Measurements from ENCODE around the gene OCA2.
"Not testable (repeated sequence)": the region's sequence is repeated elsewhere in the genome, so short reads cannot be mapped to it uniquely, and the experiment has no call there.

OCA2 gene

DNA sequence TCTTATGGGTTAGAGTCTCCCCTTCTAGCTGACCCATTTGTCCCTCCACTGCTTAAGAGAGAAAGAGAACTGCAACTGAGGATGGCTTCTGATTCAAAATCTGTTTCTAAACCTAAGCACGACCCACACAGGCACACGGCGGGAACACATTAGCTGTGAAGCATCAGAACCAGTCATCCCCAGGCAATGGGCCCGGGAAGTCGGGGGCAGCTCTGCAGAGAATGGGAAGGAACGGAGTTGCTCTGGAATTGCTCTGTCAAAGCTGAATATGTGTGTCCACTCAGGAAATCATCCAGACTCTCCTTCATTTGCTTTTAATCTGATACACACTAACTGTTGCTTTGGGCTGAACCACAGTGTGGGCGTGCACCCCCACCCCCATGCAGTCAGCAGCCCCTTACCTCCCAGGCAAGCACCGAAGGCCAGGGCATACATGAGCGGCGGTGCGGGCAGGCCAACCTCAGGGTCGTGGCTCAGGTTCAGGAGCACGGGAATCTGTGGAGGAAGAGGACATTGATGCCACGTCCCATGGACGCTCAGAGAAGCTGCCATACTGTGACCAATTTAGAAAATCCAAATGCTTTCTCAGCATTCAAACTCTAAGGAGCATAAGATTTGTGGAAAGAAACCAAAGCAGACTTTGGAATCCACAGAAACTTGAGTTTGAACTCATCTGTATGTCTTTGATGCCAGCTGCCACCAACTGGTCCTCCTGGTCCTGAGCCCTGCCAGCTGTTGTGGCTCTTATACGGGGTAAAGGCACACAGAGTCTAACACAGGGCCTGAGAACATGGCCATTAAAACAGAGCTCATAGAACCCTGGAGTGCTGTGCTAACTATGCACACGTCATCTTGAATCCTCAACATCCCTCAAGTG lies 247.9 kb downstream of the OCA2 start:
- no peak overlapping the region for H3K4me3 ChIP-seq (ENCODE audit: low read depth, low read length, poor library complexity, severe bottlenecking)
- H3K27ac ChIP-seq (ENCODE audit: low read depth, low read length, poor library complexity, severe bottlenecking), result no peak overlapping the region
- no peak overlapping the region for H3K9ac ChIP-seq (ENCODE audit: low read length)
- no peaks in the 10 kb centered on the region for H4K20me1 ChIP-seq (ENCODE audit: insufficient read depth, low read length)
- no peaks in the 10 kb centered on the region for H3K9me3 ChIP-seq (ENCODE audit: low read length)
- no peak overlapping the region for H3K4me2 ChIP-seq (ENCODE audit: low read length)
- H3K4me1 ChIP-seq (ENCODE audit: insufficient read depth, low read length, severe bottlenecking), result no peaks in the 10 kb centered on the region
- H3F3A ChIP-seq (ENCODE audit: insufficient read depth, low read length), result no peaks in the 10 kb centered on the region
- no peaks in the 10 kb centered on the region for H3K36me3 ChIP-seq (ENCODE audit: insufficient read depth, low read length)
- H3K27me3 ChIP-seq (ENCODE audit: insufficient read depth, low read length), result no peaks in the 10 kb centered on the region; the same call in 1 of the 2 replicates
- no peak overlapping the region for H2AFZ ChIP-seq (ENCODE audit: low read length)
- TF ChIP-seq, protein P1, sequence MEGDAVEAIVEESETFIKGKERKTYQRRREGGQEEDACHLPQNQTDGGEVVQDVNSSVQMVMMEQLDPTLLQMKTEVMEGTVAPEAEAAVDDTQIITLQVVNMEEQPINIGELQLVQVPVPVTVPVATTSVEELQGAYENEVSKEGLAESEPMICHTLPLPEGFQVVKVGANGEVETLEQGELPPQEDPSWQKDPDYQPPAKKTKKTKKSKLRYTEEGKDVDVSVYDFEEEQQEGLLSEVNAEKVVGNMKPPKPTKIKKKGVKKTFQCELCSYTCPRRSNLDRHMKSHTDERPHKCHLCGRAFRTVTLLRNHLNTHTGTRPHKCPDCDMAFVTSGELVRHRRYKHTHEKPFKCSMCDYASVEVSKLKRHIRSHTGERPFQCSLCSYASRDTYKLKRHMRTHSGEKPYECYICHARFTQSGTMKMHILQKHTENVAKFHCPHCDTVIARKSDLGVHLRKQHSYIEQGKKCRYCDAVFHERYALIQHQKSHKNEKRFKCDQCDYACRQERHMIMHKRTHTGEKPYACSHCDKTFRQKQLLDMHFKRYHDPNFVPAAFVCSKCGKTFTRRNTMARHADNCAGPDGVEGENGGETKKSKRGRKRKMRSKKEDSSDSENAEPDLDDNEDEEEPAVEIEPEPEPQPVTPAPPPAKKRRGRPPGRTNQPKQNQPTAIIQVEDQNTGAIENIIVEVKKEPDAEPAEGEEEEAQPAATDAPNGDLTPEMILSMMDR (IDR thresholded peaks at IDR 0.05; ENCODE audit: low read length), result no peak
- no peak for TF ChIP-seq EZH2 (IDR thresholded peaks at IDR 0.05; ENCODE audit: borderline replicate concordance, low read length)
- no peaks in the 10 kb centered on the region for H3K9me2 ChIP-seq (ENCODE audit: low read depth, low read length)
- no peaks in the 10 kb centered on the region for H3K79me2 ChIP-seq (ENCODE audit: insufficient read depth, low read length)

DNA sequence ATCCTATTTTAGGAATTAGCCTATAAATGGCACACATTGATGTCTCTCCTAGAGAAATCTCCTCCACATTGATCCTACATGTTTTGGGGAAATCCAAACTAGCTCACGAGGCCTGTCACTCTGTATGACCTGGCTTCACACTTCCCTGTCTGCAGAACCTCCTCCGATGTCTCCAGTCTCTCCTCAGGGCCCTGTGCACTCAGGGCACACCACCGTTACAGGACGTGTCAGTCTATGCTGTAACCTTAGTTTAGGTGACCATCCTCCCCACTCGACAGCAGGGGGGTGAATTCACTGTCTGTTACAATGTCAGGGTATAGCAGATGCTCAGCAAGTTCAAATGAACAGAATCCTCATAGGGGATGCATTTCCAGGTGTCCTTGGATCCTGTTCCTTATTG lies 249.1 kb downstream of the OCA2 start:
- TF ChIP-seq, protein P1 (IDR thresholded peaks at IDR 0.05; ENCODE audit: low read length), result no peak
- no peak for TF ChIP-seq EZH2 (IDR thresholded peaks at IDR 0.05; ENCODE audit: borderline replicate concordance, low read length)
- no peaks in the 10 kb centered on the region for H4K20me1 ChIP-seq (ENCODE audit: insufficient read depth, low read length)
- no peaks in the 10 kb centered on the region for H3K9me3 ChIP-seq (ENCODE audit: low read length)
- H3K4me2 ChIP-seq (ENCODE audit: low read length), result no peak overlapping the region
- H3K27me3 ChIP-seq (ENCODE audit: insufficient read depth, low read length), result no peaks in the 10 kb centered on the region; the same call in 1 of the 2 replicates
- no peaks in the 10 kb centered on the region for H3F3A ChIP-seq (ENCODE audit: insufficient read depth, low read length)
- H2AFZ ChIP-seq (ENCODE audit: low read length), result no peak overlapping the region
- no peaks in the 10 kb centered on the region for H3K36me3 ChIP-seq (ENCODE audit: insufficient read depth, low read length)
- H3K27ac ChIP-seq (ENCODE audit: low read depth, low read length, poor library complexity, severe bottlenecking), result no peak overlapping the region
- no peak overlapping the region for H3K4me3 ChIP-seq (ENCODE audit: low read depth, low read length, poor library complexity, severe bottlenecking)
- H3K9me2 ChIP-seq (ENCODE audit: low read depth, low read length), result no peaks in the 10 kb centered on the region
- no peaks in the 10 kb centered on the region for H3K79me2 ChIP-seq (ENCODE audit: insufficient read depth, low read length)
- H3K4me1 ChIP-seq (ENCODE audit: insufficient read depth, low read length, severe bottlenecking), result no peaks in the 10 kb centered on the region
- no peak overlapping the region for H3K9ac ChIP-seq (ENCODE audit: low read length)

DNA sequence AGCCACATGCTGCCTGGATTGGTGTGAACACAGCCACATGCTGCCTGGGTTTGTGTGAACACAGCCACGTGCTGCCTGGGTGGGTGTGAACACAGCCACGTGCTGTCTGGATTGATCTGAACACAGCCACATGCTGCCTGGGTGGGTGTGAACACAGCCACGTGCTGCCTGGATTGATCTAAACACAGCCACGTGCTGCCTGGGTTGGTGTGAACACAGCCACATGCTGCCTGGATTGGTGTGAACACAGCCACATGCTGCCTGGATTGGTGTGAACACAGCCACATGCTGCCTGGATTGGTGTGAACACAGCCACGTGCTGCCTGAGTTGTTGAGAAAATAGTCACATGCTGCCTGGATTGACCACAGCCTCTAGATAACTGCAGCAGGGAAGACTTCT lies 250.2 kb downstream of the OCA2 start:
- not testable (repeated sequence) for H3K36me3 ChIP-seq (ENCODE audit: insufficient read depth, low read length); H3K9me2 ChIP-seq (ENCODE audit: low read depth, low read length); H2AFZ ChIP-seq (ENCODE audit: low read length); H3K4me1 ChIP-seq (ENCODE audit: insufficient read depth, low read length, severe bottlenecking); H3K27ac ChIP-seq (ENCODE audit: low read depth, low read length, poor library complexity, severe bottlenecking); H3K4me3 ChIP-seq (ENCODE audit: low read depth, low read length, poor library complexity, severe bottlenecking); H3K9me3 ChIP-seq (ENCODE audit: low read length); H3F3A ChIP-seq (ENCODE audit: insufficient read depth, low read length); H3K27me3 ChIP-seq (ENCODE audit: insufficient read depth, low read length); H4K20me1 ChIP-seq (ENCODE audit: insufficient read depth, low read length); H3K79me2 ChIP-seq (ENCODE audit: insufficient read depth, low read length); H3K4me2 ChIP-seq (ENCODE audit: low read length); H3K9ac ChIP-seq (ENCODE audit: low read length)
